GM12878 (cell line): ENCODE measurements around the gene DYNC1H1. TPM values are rescaled to one million over a fixed set of nuclear protein-coding genes. Genes with fewer than 3 reads are reported as not detected.

Experiments
- ATF7 ChIP-seq: fragments of 450-650 bp; IDR thresholded peaks from 2 replicates; pipeline ENCODE4 v1.6.1; 2016; ENCODE audit warnings: low read depth, mild to moderate bottlenecking
- BRCA1 ChIP-seq: IDR thresholded peaks from 2 replicates; pipeline ENCODE4 v1.6.1; 2011; ENCODE audit warnings: low read depth, low read length, improper control_type of control experiment
- CHD2 ChIP-seq: IDR thresholded peaks from 2 replicates; pipeline ENCODE4 v1.6.1; 2011; ENCODE audit warnings: low read depth, low read length, improper control_type of control experiment, borderline replicate concordance
- E2F4 ChIP-seq: IDR thresholded peaks from 2 replicates; pipeline ENCODE4 v1.6.1; 2012; ENCODE audit warnings: low read depth, low read length, improper control_type of control experiment
- FOXM1 ChIP-seq: IDR thresholded peaks from 2 replicates; pipeline ENCODE4 v1.6.1; 2012; ENCODE audit warnings: low read depth, mild to moderate bottlenecking, inconsistent platforms, low read length, moderate library complexity
- JUNB ChIP-seq: IDR thresholded peaks from 2 replicates; pipeline ENCODE4 v1.6.1; 2016; ENCODE audit warnings: antibody characterized with exemption, mild to moderate bottlenecking
- NR2C2 ChIP-seq: IDR thresholded peaks from 2 replicates; pipeline ENCODE4 v1.6.1; 2011; ENCODE audit warnings: borderline replicate concordance, low read depth; ENCODE audit not compliant: control insufficient read depth, insufficient read length
- PAX8 ChIP-seq: fragments of 450-650 bp; IDR thresholded peaks from 2 replicates; pipeline ENCODE4 v1.6.1; 2017; ENCODE audit warnings: mild to moderate bottlenecking, moderate library complexity
- POU2F2 ChIP-seq: IDR thresholded peaks from 3 replicates; pipeline ENCODE4 v1.6.1; 2011; ENCODE audit warnings: low read depth, mild to moderate bottlenecking, low read length, borderline replicate concordance
- SUPT20H ChIP-seq: IDR thresholded peaks from 2 replicates; pipeline ENCODE4 v1.6.1; 2011; ENCODE audit warnings: low read depth, mild to moderate bottlenecking, low read length, moderate library complexity, borderline replicate concordance; ENCODE audit not compliant: control insufficient read depth
- ZBTB33 ChIP-seq: fragments of 450-650 bp; IDR thresholded peaks from 2 replicates; pipeline ENCODE4 v1.6.1; 2017; ENCODE audit warnings: mild to moderate bottlenecking
- ZNF24 ChIP-seq: fragments of 450-650 bp; IDR thresholded peaks from 2 replicates; pipeline ENCODE4 v1.6.1; 2017; ENCODE audit warnings: antibody characterized with exemption, mild to moderate bottlenecking
- ZSCAN29 ChIP-seq: fragments of 450-650 bp; IDR thresholded peaks from 2 replicates; pipeline ENCODE4 v1.6.1; 2017; ENCODE audit warnings: mild to moderate bottlenecking, moderate library complexity
- ZZZ3 ChIP-seq: IDR thresholded peaks from 2 replicates; pipeline ENCODE4 v1.6.1; 2011; ENCODE audit warnings: low read depth; ENCODE audit not compliant: control insufficient read depth, insufficient read length
- polyA plus RNA-seq, 11 experiments: library from polyadenylated mRNA; depleted of rRNA in 4 of 11; unstranded in 6 of 11; stranded (reverse) in 5 of 11; fragments of >200 nt; fragmentation: Nextera tagmentation in 4 of 11; fragmentation: Illumina TruSeq in 1 of 11; extraction: Ambion mirVana in 4 of 11; extraction: Trizol in 1 of 11; gene quantifications; 1 replicate in 1 of 11; 2 replicates in 10 of 11; pipeline versions ENCODE4 v1.2.1 to v1.2.3, GENCODE V29; 2011 to 2016; ENCODE audit warnings: inconsistent platforms in 2 of 11, missing spikeins in 2 of 11, low read depth in 1 of 11
- total RNA-seq, 4 experiments: library from RNA; depleted of rRNA in 3 of 4; stranded (reverse); fragments of >200 nt in 3 of 4; fragmentation: Illumina TruSeq in 1 of 4; extraction: Trizol in 1 of 4; gene quantifications; 2 replicates each; pipeline versions ENCODE4 v1.2.1 to v1.2.3, GENCODE V29; 2013 to 2021
- TF ChIP-seq, protein P1 (sequence below): fragments of 150-350 bp; IDR thresholded peaks from 2 replicates; pipeline ENCODE4 v1.6.1; 2016; ENCODE audit warnings: low read depth, low read length
- TF ChIP-seq, protein P2 (sequence below), 3 experiments: IDR thresholded peaks in 2 of 3; conservative IDR thresholded peaks in 1 of 3; 2 replicates each; pipeline ENCODE4 v1.5.1; 2011; ENCODE audit warnings: low read depth in 3 of 3, low read length in 3 of 3, mild to moderate bottlenecking in 3 of 3, control low read depth in 2 of 3, moderate library complexity in 2 of 3, inconsistent platforms in 1 of 3, mixed read lengths in 1 of 3; ENCODE audit not compliant: control insufficient read depth in 2 of 3, insufficient read depth in 1 of 3; ENCODE audit errors: extremely low read depth in 1 of 3
- TF ChIP-seq, protein P3 (sequence below): IDR thresholded peaks from 2 replicates; pipeline ENCODE4 v1.6.1; 2011; ENCODE audit warnings: borderline replicate concordance, low read depth, mild to moderate bottlenecking, moderate library complexity, low read length; ENCODE audit not compliant: insufficient read depth, poor library complexity, severe bottlenecking
- TF ChIP-seq, protein P4 (sequence below): fragments of 450-650 bp; IDR thresholded peaks from 2 replicates; pipeline ENCODE4 v1.6.1; 2014; ENCODE audit warnings: mild to moderate bottlenecking

Gene DYNC1H1
- total and polyA plus RNA-seq, 10 of the 15 experiments (the other 5 are each of a cell fraction or from before 2014, with no cell fraction given), result 38.4 to 291 (median 111) TPM

- TF ChIP-seq, protein P1, sequence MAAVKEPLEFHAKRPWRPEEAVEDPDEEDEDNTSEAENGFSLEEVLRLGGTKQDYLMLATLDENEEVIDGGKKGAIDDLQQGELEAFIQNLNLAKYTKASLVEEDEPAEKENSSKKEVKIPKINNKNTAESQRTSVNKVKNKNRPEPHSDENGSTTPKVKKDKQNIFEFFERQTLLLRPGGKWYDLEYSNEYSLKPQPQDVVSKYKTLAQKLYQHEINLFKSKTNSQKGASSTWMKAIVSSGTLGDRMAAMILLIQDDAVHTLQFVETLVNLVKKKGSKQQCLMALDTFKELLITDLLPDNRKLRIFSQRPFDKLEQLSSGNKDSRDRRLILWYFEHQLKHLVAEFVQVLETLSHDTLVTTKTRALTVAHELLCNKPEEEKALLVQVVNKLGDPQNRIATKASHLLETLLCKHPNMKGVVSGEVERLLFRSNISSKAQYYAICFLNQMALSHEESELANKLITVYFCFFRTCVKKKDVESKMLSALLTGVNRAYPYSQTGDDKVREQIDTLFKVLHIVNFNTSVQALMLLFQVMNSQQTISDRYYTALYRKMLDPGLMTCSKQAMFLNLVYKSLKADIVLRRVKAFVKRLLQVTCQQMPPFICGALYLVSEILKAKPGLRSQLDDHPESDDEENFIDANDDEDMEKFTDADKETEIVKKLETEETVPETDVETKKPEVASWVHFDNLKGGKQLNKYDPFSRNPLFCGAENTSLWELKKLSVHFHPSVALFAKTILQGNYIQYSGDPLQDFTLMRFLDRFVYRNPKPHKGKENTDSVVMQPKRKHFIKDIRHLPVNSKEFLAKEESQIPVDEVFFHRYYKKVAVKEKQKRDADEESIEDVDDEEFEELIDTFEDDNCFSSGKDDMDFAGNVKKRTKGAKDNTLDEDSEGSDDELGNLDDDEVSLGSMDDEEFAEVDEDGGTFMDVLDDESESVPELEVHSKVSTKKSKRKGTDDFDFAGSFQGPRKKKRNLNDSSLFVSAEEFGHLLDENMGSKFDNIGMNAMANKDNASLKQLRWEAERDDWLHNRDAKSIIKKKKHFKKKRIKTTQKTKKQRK, result no peak
- TF ChIP-seq SUPT20H (no peak), FOXM1 (no peak), NR2C2 (no peak), ZSCAN29 (0 out of 2 replicates have a peak, but pooled peaks have one; percentile 27), E2F4 (peak; percentile 53; the same call in 1 of the 2 replicates), ZBTB33 (no peak), JUNB (no peak), ATF7 (no peak), ZZZ3 (no peak), BRCA1 (no peak), PAX8 (no peak), ZNF24 (no peak), POU2F2 (peak; percentile 95), CHD2 (peak; percentile 40; the same call in 1 of the 2 replicates)
- TF ChIP-seq, protein P2, sequence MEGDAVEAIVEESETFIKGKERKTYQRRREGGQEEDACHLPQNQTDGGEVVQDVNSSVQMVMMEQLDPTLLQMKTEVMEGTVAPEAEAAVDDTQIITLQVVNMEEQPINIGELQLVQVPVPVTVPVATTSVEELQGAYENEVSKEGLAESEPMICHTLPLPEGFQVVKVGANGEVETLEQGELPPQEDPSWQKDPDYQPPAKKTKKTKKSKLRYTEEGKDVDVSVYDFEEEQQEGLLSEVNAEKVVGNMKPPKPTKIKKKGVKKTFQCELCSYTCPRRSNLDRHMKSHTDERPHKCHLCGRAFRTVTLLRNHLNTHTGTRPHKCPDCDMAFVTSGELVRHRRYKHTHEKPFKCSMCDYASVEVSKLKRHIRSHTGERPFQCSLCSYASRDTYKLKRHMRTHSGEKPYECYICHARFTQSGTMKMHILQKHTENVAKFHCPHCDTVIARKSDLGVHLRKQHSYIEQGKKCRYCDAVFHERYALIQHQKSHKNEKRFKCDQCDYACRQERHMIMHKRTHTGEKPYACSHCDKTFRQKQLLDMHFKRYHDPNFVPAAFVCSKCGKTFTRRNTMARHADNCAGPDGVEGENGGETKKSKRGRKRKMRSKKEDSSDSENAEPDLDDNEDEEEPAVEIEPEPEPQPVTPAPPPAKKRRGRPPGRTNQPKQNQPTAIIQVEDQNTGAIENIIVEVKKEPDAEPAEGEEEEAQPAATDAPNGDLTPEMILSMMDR (IDR thresholded peaks at IDR 0.05 in 2 of 3, conservative IDR thresholded peaks at IDR 0.05 in 1 of 3; ENCODE audit: control insufficient read depth in 2 of 3, extremely low read depth in 1 of 3, insufficient read depth in 1 of 3, low read depth in 3 of 3, low read length in 3 of 3), result 0 out of 6 replicates have a peak, but pooled peaks of 1 of the 3 experiments have one; percentile 15
- TF ChIP-seq, protein P3, sequence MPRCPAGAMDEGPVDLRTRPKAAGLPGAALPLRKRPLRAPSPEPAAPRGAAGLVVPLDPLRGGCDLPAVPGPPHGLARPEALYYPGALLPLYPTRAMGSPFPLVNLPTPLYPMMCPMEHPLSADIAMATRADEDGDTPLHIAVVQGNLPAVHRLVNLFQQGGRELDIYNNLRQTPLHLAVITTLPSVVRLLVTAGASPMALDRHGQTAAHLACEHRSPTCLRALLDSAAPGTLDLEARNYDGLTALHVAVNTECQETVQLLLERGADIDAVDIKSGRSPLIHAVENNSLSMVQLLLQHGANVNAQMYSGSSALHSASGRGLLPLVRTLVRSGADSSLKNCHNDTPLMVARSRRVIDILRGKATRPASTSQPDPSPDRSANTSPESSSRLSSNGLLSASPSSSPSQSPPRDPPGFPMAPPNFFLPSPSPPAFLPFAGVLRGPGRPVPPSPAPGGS, result no peak
- TF ChIP-seq, protein P4, sequence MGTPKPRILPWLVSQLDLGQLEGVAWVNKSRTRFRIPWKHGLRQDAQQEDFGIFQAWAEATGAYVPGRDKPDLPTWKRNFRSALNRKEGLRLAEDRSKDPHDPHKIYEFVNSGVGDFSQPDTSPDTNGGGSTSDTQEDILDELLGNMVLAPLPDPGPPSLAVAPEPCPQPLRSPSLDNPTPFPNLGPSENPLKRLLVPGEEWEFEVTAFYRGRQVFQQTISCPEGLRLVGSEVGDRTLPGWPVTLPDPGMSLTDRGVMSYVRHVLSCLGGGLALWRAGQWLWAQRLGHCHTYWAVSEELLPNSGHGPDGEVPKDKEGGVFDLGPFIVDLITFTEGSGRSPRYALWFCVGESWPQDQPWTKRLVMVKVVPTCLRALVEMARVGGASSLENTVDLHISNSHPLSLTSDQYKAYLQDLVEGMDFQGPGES, result no peak
These were observed 122.8 kb downstream of the DYNC1H1 start, which contains the start of gene HSP90AA1 (continued) for GRCh38 chr14:102086972-102087761.
